ENCODE data around the gene RELL2. TPM values are rescaled to one million over a fixed set of nuclear protein-coding genes. Genes with fewer than 3 reads are reported as not detected.
A peak's percentile ranks its signal among the peaks of the same experiment; 100 is the strongest.

Gene RELL2
- total RNA-seq, 3 donors from 2014 or later (not counting 1 experiment from before 2014, with no cell fraction given): 5.7 to 6.6 (median 6.1) TPM

- no peaks in the 10 kb centered on the region for H3K9me3 Mint-ChIP-seq
- no peaks in the 10 kb centered on the region for H3K27me3 Mint-ChIP-seq (ENCODE audit: low read depth in 2 of 2)
- H3K27ac ChIP-seq (ENCODE audit: low read length): peak overlapping the region; percentile 90
- H3K4me3 Mint-ChIP-seq: peak overlapping the region; percentile 78
- H3K27ac Mint-ChIP-seq: peak overlapping the region; percentile 95 to 96
- H3K4me1 Mint-ChIP-seq: peaks cover 86 to 90% of the 10 kb centered on the region in 2 donors
- H3K4me3 ChIP-seq (ENCODE audit: low read length): no peak overlapping the region
- H3K27me3 ChIP-seq (ENCODE audit: control insufficient read depth, insufficient read depth, low read length): no peaks in the 10 kb centered on the region
- ATAC-seq (no peak), DNase-seq (no peak)
- H3K36me3 ChIP-seq (ENCODE audit: control insufficient read depth, insufficient read depth, low read length): no peaks in the 10 kb centered on the region
- H3K4me1 ChIP-seq (ENCODE audit: control insufficient read depth, insufficient read depth, low read length): peaks cover 58% of the 10 kb centered on the region
- intact Hi-C loops (cut with micrococcal nuclease): no loop called here
- WGBS (ENCODE audit: insufficient coverage): no CpG with 5 or more reads among the region's 1 CpG
- no peaks in the 10 kb centered on the region for H3K36me3 Mint-ChIP-seq
- no peak for TF ChIP-seq CTCF (IDR thresholded peaks at IDR 0.05)
- H3K9me3 ChIP-seq (ENCODE audit: control insufficient read depth, insufficient read depth, low read length): no peaks in the 10 kb centered on the region
Measured at GRCh38 chr5:141602606-141603005, 34.2 kb upstream of the RELL2 start.

GRCh38 chr5:141603923-141604717 is 32.7 kb upstream of the RELL2 start:
- H3K4me3 ChIP-seq (ENCODE audit: low read length): no peak overlapping the region
- peaks cover 85 to 88% of the 10 kb centered on the region in 2 donors for H3K4me1 Mint-ChIP-seq
- peak overlapping the region; percentile 95 to 96 for H3K27ac Mint-ChIP-seq
- TF ChIP-seq CTCF (IDR thresholded peaks at IDR 0.05): no peak
- no peaks in the 10 kb centered on the region for H3K9me3 Mint-ChIP-seq
- no peaks in the 10 kb centered on the region for H3K36me3 Mint-ChIP-seq
- H3K27me3 ChIP-seq (ENCODE audit: control insufficient read depth, insufficient read depth, low read length): no peaks in the 10 kb centered on the region
- peak overlapping the region; percentile 89 for H3K4me3 Mint-ChIP-seq
- DNase-seq: peak in 1 of 2 donors; percentile 58
- 38% methylated on average over 6 of the region's 6 CpGs for WGBS (ENCODE audit: insufficient coverage)
- H3K27me3 Mint-ChIP-seq (ENCODE audit: low read depth in 2 of 2): no peaks in the 10 kb centered on the region
- ATAC-seq: peak in 2 of 3 donors; percentile 18 to 48
- H3K9me3 ChIP-seq (ENCODE audit: control insufficient read depth, insufficient read depth, low read length): no peaks in the 10 kb centered on the region
- H3K27ac ChIP-seq (ENCODE audit: low read length): peak overlapping the region; percentile 90
- intact Hi-C loops (cut with micrococcal nuclease): no loop called here
- H3K4me1 ChIP-seq (ENCODE audit: control insufficient read depth, insufficient read depth, low read length): peaks cover 55% of the 10 kb centered on the region
- H3K36me3 ChIP-seq (ENCODE audit: control insufficient read depth, insufficient read depth, low read length): no peaks in the 10 kb centered on the region

GRCh38 chr5:141605523-141606277 is 31.1 kb upstream of the RELL2 start:
- no peaks in the 10 kb centered on the region for H3K27me3 ChIP-seq (ENCODE audit: control insufficient read depth, insufficient read depth, low read length)
- peak; percentile 56 to 94 for DNase-seq
- no peak for TF ChIP-seq CTCF (IDR thresholded peaks at IDR 0.05)
- Mint-ChIP-seq H3K36me3 (no peaks in the 10 kb centered on the region), H3K4me1 (peaks cover 82 to 84% of the 10 kb centered on the region in 2 donors), H3K27me3 (ENCODE audit: low read depth in 2 of 2) (no peaks in the 10 kb centered on the region), H3K9me3 (no peaks in the 10 kb centered on the region), H3K4me3 (peak overlapping the region; percentile 81), H3K27ac (peak overlapping the region; percentile 95 to 96)
- no peaks in the 10 kb centered on the region for H3K9me3 ChIP-seq (ENCODE audit: control insufficient read depth, insufficient read depth, low read length)
- WGBS (ENCODE audit: insufficient coverage): 2% methylated on average over 6 of the region's 6 CpGs
- H3K36me3 ChIP-seq (ENCODE audit: control insufficient read depth, insufficient read depth, low read length): peaks cover 4% of the 10 kb centered on the region
- intact Hi-C loops (cut with micrococcal nuclease): loop anchor here (1.0 kb wide), 2 partner anchors 13 to 14 kb away; no protein-coding TSS in a partner anchor
- H3K4me1 ChIP-seq (ENCODE audit: control insufficient read depth, insufficient read depth, low read length): peaks cover 54% of the 10 kb centered on the region
- peak overlapping the region; percentile 90 for H3K27ac ChIP-seq (ENCODE audit: low read length)
- H3K4me3 ChIP-seq (ENCODE audit: low read length): peak overlapping the region; percentile 19
- ATAC-seq: peak; percentile 88 to 97 (median 96)

All from natural killer cell (primary cell).